NCI-H748 treated with DMSO at 0.1 percent for 48 hours (cell line): ENCODE data around the gene FAM217B.
A peak's percentile ranks its signal among the peaks of the same experiment; 100 is the strongest.
"Not testable (repeated sequence)": the region's sequence is repeated elsewhere in the genome, so short reads cannot be mapped to it uniquely, and the experiment has no call there.

Experiments
- DNase-seq: peaks from one replicate; lab custom pipeline; 2025; lab: John Stamatoyannopoulos, UW

The FAM217B gene

DNA sequence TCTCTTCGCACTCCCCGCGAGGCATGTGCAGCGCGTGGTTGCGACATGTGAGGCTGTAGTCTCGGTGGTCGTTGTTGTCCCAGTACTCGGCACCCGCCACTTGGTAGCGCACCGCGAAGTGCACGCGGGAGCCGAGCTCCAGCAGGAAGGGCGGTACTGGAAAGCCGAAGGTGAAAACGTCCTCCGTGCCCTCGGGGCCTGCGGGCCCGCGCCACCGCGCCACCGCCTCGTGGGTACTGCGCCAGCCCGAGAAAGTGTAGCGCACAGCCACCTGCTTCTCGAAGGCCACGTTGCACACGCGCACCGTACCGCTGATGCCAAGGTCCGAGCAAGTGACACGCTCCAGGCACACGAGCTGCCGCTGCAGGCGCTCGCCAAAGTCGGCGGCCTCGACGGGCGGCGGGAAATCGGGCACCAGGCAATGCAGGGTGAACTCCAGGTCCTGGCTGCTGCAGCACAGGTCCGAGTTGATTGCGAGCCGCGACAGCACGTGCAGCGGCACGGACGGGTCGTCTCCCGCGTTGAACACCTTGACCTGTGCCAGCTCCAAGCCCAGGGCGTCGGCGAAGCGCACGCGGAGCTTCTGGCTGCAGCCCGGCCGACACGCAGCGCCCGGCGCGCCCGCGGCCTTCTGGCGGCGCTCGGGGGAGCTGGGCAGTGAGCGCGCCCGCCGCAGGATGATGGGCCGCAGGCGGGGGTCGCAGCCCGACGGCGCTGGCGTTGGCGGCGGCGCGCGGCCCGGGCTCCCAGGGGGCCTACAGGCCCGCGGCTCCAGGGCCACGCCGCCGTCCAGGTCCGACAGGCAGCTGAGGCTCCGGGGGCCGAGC, 924 bp upstream of the FAM217B start:
- DNase-seq = no peak

DNA sequence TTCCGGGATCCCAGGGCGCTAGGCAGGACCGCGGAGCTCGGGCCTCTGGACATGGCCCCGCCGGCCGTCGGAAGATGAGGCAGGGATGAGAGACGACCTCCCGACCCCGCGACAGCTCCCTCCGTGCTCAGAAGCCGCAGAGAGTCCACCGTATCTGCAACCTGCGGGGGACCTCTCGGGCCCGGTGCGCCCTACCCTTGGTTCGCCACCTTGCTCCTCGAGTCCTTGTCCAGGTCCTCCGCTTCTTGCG, 385 bp upstream of the FAM217B start:
- no peak for DNase-seq

DNA sequence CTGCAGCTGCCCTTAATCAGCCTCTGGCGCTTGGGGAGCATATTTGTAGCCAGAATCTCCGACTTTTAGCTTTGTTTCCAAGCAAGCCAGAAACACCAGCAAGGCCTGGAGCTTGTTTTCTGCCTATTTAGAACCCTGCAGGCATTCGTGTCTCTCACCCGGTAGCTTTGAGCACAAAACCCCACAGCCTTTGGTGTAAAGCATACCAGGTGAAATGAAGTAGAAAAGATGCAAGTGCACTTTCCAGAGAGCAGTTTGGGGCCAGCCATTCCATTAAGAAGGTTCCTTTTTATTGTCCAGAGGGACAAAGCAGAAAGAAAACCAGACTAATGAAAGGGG, 736 bp downstream of the FAM217B start:
- no peak for DNase-seq

DNA sequence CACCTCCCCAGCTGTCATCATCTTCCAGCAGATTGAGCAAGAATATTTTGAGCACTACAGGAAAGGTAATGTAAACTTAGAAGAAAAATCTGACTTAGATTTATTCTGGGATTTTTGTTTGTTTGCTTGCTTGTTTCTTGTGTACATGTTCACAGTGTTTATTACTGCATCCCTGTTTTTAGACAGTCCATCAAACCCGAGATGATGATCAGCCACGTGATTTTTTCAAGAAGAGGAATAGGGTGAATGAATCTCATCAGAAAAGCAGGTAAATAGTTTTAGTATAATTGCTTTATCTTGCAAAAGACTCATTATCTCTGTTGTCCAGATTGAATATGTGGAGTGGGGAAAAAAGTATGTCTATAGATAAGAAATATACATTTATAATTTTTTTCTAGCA, 2.1 kb downstream of the FAM217B start:
- no peak for DNase-seq

DNA sequence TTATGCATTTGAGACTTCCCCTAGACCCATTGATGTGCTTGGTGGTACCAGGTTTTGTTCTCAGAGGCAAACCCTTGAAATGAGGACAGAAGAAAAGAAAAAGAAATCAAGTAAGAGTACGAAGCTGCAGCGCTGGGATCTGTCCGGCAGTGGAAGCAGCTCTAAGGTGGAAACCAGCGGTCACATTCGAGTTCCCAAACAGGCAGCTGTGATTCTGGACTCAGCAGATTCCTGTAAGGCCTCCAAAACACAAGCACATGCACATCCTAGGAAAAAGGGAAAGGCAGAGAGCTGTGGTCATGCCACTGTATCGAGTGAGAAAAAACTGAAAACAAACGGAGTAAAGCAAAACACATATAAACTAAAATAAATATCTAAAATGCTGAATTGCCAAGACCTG, 4.5 kb downstream of the FAM217B start:
- DNase-seq = no peak

DNA sequence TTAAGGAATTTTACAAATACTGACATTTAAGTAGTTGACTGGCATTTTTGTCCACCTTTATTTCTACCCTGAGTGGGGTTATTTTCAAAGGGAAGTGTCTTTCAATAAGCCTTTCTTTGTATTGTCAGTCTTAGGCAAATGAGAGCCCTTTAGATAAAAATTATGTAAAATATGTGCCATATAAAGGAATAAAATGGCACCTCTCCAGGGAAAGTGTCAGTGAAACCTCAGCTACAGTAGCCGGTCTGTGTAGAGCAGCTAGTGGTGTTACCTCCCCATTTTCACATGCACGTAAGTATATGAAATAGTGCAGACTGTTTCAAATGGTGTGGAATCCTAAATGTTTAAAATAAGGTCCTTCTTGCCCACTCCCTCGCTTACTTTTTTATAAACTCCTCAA, 5.0 kb downstream of the FAM217B start:
- DNase-seq = no peak

DNA sequence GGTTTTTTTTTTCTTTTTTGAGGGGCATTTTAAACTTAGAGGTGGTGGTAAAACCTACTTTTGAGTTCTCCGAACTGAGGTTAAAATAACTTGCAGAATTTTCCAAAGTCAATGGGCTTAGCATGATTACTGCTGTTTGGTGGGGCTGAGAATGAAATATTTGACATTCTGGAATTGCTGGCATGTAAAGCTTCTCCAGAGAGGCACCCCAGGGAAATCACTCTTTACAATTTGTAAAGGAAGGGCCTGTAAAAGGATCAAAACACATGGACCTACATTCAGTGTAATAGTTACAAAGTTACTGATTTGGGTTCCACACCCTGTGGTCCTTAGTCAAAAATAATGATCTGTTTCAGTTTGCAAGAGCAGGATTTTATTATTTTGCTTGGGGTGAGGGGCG, 5.5 kb downstream of the FAM217B start:
- no peak for DNase-seq

DNA sequence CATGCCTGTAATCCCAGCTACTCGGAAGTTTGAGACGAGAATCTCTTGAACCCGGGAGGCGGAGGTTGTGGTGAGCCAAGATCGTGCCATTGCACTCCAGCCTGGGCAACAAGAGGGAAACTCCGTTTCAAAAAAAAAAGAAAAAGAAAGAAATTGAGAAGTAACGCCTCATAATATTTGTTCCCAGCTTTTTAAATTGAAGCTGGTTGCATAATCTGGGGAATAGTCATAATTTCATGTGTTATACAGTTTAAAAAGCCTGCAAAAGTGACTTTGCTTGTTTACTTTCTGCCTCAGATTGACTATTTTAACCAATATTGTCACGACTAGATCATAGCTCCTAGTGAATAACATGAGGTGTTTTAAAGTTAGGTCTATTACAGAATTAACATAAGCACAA, 7.2 kb downstream of the FAM217B start:
- no peak for DNase-seq

DNA sequence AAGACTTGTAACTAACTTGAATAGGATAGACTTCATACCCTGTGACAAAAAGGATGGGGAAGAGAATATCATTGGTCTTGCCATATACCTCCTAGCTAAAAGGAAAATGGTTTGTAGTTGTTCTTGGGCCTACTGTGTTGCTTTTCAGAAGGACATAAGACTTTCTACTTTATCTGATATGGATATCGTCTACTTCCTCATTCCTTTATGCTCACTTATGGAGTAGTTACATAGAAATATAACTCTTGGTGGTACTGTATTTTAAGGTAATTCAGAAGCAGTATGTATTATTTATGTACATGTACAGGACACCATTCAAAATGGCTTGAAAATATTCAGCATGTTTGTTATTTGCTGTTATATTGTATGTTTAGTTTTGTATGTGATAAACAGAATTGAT, 8.0 kb downstream of the FAM217B start:
- no peak for DNase-seq

DNA sequence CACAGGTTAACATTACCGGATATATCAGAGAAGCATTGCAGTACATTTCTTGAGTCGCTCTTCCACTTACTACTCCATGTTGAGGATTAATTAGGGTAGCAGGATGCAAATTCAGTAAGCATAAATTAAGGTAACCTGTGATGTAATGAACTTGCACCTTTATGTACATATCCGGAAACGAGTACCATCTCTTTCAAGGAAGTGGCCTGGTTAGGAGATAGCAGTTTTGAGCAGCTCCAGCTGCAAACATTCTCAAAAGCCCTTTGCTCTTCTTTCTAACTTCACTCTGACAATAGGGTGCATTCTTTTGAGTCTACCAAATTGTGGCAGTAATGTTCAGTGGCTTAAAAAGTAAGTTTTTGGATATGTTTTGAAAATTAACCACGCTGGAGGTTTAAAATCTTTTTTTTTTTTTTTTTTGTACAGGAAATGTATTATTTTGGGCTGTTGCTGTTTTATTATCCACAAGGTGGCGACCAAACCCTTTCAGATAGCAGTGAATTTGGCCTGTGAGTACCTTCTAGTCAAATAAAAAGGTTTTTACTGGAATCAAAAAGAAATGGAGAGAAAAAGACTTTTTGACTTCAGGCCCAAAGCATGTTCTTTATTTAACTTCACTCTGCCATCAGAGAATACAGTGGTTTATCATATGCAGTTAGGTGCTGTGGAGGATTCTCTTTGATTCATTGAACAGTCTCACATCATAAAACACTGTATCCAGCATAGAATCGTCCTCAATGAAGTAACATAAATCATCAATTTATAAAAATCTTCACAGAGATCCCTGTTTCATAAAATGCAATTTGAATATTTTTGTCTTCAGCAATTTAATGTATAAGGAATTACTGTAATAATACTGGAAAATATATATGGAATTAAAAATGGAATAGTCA, 8.9 kb downstream of the FAM217B start:
- DNase-seq = peak; percentile 20

DNA sequence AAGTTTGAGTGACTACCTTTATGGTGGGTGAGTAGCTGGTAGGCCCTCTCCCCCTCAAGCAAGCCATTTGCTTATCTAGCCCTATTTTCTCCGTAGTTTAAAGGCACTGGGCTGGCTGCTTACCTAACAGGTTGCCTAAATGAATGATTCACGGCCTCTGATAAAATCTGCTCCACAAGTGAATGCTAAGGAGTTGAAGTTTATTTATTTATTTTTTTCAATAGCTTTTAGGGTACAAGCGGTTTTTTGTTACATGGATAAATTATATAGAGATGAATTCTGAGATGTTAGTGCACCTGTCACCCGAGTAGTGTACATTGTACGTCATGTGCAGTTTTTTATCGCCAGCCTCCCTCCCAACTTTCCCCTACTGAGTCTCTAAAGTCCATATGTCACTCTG, 9.7 kb downstream of the FAM217B start:
- no peak for DNase-seq

DNA sequence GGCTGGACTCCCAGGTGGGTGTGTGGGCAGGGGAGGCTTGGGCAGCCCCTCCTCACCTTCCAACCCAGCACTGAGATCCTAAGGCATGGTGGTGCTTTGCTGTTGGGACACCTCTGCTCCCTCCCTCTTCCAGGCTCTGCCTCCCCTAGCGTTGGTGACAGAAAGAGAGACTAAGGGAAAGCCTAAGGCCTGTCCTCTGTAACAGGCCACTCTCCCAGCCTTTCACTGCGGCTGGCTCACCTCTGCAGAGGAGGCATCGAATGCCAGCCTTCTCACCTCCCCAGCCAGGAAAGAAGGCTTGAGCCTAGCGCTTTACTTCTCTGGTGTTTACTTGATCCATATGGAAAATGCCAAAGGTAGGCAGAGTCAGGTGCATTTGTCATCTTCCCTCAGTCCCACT, 14.5 kb downstream of the FAM217B start:
- no peak for DNase-seq

DNA sequence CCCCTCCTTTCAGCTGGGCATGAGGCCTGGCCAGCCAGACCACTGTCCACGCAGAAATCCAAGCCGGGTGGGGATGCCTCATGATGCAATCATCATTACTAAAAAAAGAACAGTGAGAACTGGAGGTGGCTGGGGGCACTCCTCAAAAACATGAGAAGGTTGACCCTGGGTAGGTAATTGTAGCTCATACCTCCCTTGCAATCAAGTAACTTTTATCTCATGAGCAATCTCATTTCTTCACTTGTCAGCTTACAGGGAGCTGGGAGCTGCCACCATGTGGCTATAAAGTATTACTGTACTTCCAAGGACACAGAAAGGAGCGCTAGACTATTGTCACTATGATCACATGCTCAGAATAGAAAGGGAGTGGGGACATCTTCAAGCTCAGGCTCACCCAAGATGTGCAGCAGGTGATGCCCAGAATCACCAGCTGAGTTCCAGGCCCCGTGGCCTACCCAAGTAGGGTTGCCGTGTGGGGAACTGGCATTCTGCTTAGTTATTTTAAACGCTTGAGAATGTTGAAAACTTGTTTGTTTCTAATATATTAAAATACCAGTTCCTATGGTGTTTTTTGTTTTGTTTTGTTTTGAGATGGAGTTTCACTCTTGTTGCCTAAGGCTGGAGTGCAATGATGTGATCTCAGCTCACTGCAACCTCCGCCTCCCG, 15.1 kb downstream of the FAM217B start:
- DNase-seq = no peak

DNA sequence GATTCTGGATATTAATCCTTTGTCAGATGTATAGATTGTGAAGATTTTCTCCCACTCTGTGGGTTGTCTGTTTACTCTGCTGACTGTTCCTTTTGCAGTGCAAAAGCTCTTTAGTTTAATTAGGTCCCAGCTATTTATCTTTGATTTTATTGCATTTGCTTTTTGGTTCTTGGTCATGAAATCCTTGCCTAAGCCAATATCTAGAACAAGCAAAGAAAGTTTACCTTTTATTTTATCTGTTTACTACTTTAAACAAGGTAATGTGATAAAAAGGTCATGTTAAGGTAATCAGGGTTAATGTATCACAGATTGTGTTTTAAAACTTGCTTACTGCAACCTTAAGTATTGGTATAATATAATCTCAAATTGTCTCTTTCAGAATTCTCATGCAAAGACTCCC, 17.4 kb downstream of the FAM217B start:
- not testable (repeated sequence) for DNase-seq

DNA sequence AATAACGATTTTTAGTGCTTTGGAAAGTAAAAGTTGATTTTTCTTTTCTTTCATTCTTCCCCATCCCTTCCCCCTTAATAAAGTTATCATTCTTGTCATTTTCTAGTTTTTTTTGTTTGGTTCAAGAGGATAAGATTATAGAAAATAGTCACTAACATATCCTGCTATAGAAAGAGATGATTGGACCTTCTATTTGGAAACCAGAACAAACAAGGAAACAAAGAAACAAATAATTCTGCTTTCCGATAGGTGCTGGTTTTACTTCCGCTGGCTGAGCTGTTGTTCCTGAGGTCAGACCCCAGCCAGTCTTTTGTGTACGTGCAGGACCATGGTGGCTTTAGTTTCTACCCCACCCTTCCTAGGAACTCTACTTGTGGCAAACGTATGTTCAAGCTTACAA, 17.9 kb downstream of the FAM217B start, which contains the start of gene CDH26:
Gene CDH26 (plus strand): TSS at position 301 of the 400 bp plus-strand sequence. CDS start 304 bp downstream, outside the sequence.
- DNase-seq = no peak

DNA sequence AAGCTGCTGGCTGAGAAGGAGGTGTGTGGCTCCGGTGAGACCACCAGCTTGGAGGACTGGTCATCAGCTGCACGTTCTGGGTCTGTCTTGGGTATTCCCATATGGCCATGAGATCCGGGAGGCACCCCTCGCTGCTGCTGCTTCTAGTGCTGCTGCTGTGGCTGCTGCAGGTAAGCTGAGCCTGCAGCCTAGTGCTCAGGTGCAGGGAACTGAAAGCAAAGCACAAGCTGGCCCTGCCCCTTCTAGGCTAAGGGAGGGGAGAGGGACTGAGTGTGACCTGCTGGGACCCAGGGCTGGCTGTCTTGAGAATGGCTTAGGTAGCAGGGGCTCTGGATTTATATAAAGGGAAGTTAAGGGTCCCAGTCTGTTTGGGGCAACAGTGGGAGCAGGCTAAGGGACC, 18.4 kb downstream of the FAM217B start:
- DNase-seq = no peak

DNA sequence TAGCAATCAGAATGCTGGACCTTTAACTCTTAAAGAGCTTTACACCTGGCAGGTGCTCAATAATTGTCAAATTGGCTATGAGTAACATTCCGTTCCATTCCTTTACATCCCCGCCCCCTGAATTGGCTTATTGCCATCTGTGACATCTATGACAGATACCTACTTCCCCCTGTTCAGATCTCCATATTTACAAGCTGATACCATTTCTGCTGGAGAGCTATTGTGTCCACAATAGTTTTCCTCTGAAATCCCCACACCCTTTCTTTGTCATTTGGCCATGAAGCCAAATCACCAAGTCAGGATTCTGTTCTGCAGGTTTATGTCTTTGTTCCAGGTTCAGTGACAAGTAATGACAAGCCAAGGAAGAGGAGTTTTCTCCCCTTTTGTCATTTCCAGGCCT, 21.2 kb downstream of the FAM217B start:
- DNase-seq = no peak

DNA sequence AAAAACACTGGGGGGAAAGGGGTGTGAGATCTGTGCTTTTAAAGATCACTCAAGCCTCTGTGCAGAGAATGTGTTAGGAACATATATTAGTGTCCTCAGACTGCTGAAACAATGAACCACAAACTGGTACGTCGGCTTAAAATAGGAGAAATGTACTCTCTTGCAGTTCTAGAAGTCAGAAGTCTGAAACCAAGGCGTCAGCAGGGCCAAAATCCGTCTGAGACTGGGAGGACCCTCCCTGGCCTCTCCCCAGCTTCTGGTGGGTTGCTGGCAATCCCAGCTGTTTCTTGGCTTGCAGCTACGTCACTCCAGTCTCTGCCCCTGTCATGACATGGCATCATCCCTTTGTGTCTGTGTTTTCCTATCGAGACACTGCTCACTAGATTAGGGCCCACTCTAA, 22.0 kb downstream of the FAM217B start:
- no peak for DNase-seq

DNA sequence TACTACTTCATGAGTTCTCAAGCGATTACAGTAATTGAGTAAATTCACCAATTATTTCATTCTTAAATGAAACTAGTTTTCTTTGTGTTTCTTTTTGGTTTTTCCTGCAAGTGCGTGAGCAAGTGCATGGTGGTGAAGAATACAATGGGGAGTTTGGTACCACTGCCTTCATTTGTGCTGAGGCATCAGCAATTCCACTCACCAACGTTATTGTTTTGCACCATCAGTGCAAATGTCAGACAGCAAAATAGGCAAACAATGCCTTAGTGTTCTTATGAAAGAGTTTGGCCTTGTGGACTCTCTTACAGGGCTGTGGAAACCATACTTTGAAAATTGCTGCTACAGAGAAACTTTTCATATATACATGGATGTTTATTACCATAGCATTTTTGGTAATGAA, 26.2 kb downstream of the FAM217B start:
- no peak for DNase-seq

DNA sequence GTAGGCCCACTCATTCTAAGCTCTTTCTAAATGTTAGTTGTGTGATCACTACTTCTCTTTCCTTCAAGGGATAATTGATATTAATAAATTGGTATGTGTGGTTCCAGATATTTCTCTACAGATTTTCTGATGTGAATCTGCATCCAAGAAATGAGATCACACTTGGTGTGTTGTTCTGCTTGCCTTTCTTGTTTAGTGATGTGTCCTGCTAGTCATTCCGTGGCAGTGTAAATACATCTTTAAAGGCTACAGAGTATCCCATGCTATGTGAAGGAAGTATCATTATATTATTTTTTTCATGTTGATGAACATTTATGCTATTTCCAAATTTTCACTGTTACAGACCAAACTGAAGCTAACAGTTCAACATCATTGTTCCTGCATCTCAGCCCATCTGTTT, 31.2 kb downstream of the FAM217B start:
- DNase-seq = no peak

DNA sequence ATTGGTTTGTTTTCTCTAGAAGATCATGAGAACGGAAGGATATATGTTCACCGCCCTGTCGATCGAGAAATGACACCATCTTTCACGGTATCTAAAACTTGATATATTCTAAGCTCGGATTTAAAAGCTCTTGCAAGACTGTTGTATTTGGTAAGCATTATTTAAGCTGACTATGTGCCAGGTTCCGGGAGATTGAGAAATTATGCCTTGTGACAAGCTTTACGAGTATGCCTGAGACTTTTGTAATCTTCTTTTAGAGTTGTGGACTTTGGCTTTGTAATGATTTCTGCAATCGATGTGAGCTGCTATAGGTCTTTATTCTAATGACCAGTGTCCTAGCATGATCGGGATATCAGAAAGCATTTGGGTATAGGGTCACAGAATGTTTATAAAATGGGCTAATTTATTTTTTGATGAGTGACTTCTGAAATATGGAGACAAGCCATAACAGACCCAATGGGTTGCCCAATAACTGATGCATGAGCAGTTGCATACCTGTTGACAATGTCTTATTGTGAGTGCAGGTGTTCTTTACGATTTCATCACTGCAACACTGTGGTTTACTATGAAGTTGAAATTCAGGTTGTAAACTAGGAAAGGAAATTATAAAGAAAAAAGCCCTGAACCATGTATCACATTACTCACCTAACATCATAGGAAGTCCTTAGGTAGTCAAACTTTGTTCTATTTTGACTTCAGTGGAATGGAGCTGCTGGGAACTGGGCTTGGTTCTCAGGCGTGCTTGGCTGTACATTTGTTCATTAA, 32.0 kb downstream of the FAM217B start:
- DNase-seq = no peak

DNA sequence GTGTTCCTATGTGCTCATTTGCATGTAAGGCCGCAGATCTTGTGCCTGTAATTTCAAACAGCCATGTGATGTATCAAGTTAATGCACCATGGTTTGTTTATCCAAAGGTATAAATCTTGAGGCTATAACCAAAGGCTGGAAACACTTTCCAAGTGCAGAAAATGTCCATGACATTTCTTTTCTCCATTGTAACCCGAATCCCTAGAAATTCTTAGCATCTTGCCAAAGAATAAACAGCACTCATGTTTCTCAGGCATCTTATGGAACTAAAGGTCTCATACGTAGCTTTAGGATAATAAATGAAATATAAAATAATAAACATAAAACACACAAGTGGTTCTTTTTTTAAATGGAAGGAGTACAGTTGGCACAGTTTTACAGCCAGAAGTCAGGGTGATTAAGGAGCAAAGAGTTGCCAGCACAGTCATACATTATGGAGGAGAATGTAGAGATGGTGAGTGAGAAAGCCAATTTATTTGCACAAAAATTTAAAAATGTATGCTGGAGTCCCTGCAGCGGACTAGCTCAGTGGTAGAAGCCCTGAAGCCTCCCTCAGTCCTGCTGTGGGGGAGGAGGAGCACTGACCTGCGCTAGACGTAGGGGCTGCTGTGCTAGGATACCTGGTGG, 36.1 kb downstream of the FAM217B start:
- no peak for DNase-seq
